Measurements from ENCODE around the gene RSPO4.

DNA sequence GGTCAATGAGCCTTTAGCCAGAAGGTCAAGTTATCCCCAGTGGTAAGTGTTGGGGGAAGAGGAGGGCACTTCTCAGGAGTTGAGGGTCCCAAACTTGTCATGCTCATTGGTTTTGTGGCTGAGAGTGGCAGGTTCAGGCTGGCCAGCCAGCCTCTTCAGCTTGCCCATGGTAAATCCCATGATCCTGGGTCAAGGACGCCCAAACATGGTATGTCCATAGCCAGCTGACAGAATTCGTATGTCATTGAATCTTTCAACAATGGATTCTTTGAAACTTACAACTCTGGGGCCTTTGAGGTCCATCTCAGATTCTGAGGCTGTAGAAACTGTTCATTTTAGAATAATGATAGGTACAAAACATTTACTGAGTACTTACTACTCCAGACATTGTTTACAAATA is 36.1 kb upstream of the RSPO4 start:
- TF ChIP-seq, protein P1, sequence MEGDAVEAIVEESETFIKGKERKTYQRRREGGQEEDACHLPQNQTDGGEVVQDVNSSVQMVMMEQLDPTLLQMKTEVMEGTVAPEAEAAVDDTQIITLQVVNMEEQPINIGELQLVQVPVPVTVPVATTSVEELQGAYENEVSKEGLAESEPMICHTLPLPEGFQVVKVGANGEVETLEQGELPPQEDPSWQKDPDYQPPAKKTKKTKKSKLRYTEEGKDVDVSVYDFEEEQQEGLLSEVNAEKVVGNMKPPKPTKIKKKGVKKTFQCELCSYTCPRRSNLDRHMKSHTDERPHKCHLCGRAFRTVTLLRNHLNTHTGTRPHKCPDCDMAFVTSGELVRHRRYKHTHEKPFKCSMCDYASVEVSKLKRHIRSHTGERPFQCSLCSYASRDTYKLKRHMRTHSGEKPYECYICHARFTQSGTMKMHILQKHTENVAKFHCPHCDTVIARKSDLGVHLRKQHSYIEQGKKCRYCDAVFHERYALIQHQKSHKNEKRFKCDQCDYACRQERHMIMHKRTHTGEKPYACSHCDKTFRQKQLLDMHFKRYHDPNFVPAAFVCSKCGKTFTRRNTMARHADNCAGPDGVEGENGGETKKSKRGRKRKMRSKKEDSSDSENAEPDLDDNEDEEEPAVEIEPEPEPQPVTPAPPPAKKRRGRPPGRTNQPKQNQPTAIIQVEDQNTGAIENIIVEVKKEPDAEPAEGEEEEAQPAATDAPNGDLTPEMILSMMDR (IDR thresholded peaks at IDR 0.05), result no peak
- TF ChIP-seq EP300 (IDR thresholded peaks at IDR 0.05), result no peak
